GM23338 (cell line): Measurements from ENCODE around the gene SH3RF3. TPM values are rescaled to one million over a fixed set of nuclear protein-coding genes. Genes with fewer than 3 reads are reported as not detected.

Experiments used
- ATAC-seq: fragments of 200-7000 bp; cut with Tn5 transposase; 3 replicates; pipeline ENCODE4 v1.9.1; 2020
- DNase-seq: peaks from one replicate; pipeline ENCODE4 v3.0.0-alpha.2; 2015; ENCODE audit warnings: low spot score
- H2AFZ ChIP-seq: fragments of 200-600 bp; sonication (generic); 2 replicates; pipeline ENCODE4 v1.8.0; 2016; ENCODE audit warnings: antibody characterized with exemption, mild to moderate bottlenecking, moderate library complexity
- H3F3A ChIP-seq: fragments of 200-600 bp; sonication (generic); replicated peaks from 2 replicates; pipeline ENCODE4 v1.8.0; 2017; ENCODE audit warnings: antibody characterized with exemption, mixed run types, low read depth
- H3K27ac ChIP-seq: fragments of 200-600 bp; sonication (generic); 2 replicates; pipeline ENCODE4 v1.6.1; 2016; ENCODE audit warnings: low read depth
- H3K27me3 ChIP-seq: fragments of 200-600 bp; sonication (generic); 2 replicates; pipeline ENCODE4 v1.8.0; 2016; ENCODE audit warnings: mild to moderate bottlenecking, mixed run types, moderate library complexity; ENCODE audit not compliant: insufficient read depth
- H3K36me3 ChIP-seq: fragments of 200-600 bp; sonication (generic); 2 replicates; pipeline ENCODE4 v1.8.0; 2016; ENCODE audit warnings: mild to moderate bottlenecking; ENCODE audit not compliant: insufficient read depth
- H3K4me1 ChIP-seq: fragments of 200-600 bp; sonication (generic); 2 replicates; pipeline ENCODE4 v1.8.0; 2016; ENCODE audit warnings: mild to moderate bottlenecking, moderate library complexity; ENCODE audit not compliant: insufficient read depth
- H3K4me2 ChIP-seq: fragments of 200-600 bp; sonication (generic); 2 replicates; pipeline ENCODE4 v1.7.1; 2017; ENCODE audit warnings: mixed run types
- H3K4me3 ChIP-seq: fragments of 200-600 bp; sonication (generic); 2 replicates; pipeline ENCODE4 v1.6.1; 2016; ENCODE audit warnings: mixed run types
- H3K79me2 ChIP-seq: fragments of 200-600 bp; sonication (generic); replicated peaks from 2 replicates; pipeline ENCODE4 v1.8.0; 2017; ENCODE audit warnings: mild to moderate bottlenecking; ENCODE audit not compliant: insufficient read depth
- H3K9me2 ChIP-seq: fragments of 200-600 bp; sonication (generic); 2 replicates; pipeline ENCODE4 v1.8.0; 2017; ENCODE audit not compliant: insufficient read depth
- H4K20me1 ChIP-seq: fragments of 200-600 bp; sonication (generic); replicated peaks from 2 replicates; pipeline ENCODE4 v1.8.0; 2017; ENCODE audit warnings: mild to moderate bottlenecking; ENCODE audit not compliant: insufficient read depth
- H3K27ac Mint-ChIP-seq: 2 replicates; pipeline ENCODE4 v1.8.0; 2020; ENCODE audit warnings: inconsistent platforms, mild to moderate bottlenecking, moderate library complexity, mixed read lengths
- H3K27me3 Mint-ChIP-seq: 3 replicates; pipeline ENCODE4 v1.8.0; 2022; ENCODE audit warnings: low read depth, mild to moderate bottlenecking, moderate library complexity, mixed read lengths, inconsistent platforms; ENCODE audit not compliant: insufficient read depth, poor library complexity
- H3K36me3 Mint-ChIP-seq: 3 replicates; pipeline ENCODE4 v1.8.0; 2021; ENCODE audit warnings: low read depth, mild to moderate bottlenecking, inconsistent platforms, moderate library complexity, mixed read lengths
- H3K4me1 Mint-ChIP-seq: 3 replicates; pipeline ENCODE4 v1.8.0; 2020; ENCODE audit warnings: mild to moderate bottlenecking, inconsistent platforms, mixed read lengths
- H3K4me3 Mint-ChIP-seq: 3 replicates; pipeline ENCODE4 v1.8.0; 2021; ENCODE audit warnings: moderate library complexity, mild to moderate bottlenecking, inconsistent platforms, mixed read lengths
- H3K9me3 Mint-ChIP-seq: 3 replicates; pipeline ENCODE4 v1.8.0; 2020; ENCODE audit warnings: moderate library complexity, mild to moderate bottlenecking, inconsistent platforms, mixed read lengths
- CREB1 ChIP-seq: fragments of 250-450 bp; sonication (Bioruptor Pico); IDR thresholded peaks from 2 replicates; pipeline ENCODE4 v1.5.0; 2020; ENCODE audit warnings: low read depth, mild to moderate bottlenecking, moderate library complexity
- CTCF ChIP-seq, 2 experiments: fragments of 200-600 bp in 1 of 2; sonication (generic) in 1 of 2; conservative IDR thresholded peaks; 2 replicates each; pipeline versions ENCODE4 v1.5.1 to v1.6.1; 2016 to 2017; ENCODE audit warnings: antibody characterized with exemption in 2 of 2, low read depth in 2 of 2, mild to moderate bottlenecking in 2 of 2, moderate library complexity in 1 of 2
- EZH2 ChIP-seq: fragments of 200-600 bp; sonication (generic); IDR thresholded peaks from one replicate; pipeline ENCODE4 v1.8.0; 2017; ENCODE audit warnings: antibody characterized with exemption, mild to moderate bottlenecking, low read depth; ENCODE audit not compliant: unreplicated experiment
- EZH2phosphoT487 ChIP-seq: fragments of 200-600 bp; sonication (generic); IDR thresholded peaks from one replicate; pipeline ENCODE4 v1.8.1; 2018; ENCODE audit warnings: antibody characterized with exemption; ENCODE audit not compliant: unreplicated experiment
- JUNB ChIP-seq: IDR thresholded peaks from one replicate; pipeline ENCODE4 v1.6.1; 2016; ENCODE audit warnings: antibody characterized with exemption; ENCODE audit not compliant: unreplicated experiment
- NANOG ChIP-seq: IDR thresholded peaks from 2 replicates; pipeline ENCODE4 v1.6.1; 2016; ENCODE audit warnings: antibody characterized with exemption, borderline replicate concordance
- POLR2AphosphoS5 ChIP-seq: IDR thresholded peaks from 2 replicates; pipeline ENCODE4 v1.6.1; 2016; ENCODE audit warnings: antibody characterized with exemption, low read depth
- REST ChIP-seq: IDR thresholded peaks from one replicate; pipeline ENCODE4 v1.6.1; 2018; ENCODE audit warnings: antibody characterized with exemption; ENCODE audit not compliant: unreplicated experiment
- STAT1 ChIP-seq: IDR thresholded peaks from one replicate; pipeline ENCODE4 v1.6.1; 2016; ENCODE audit warnings: antibody characterized with exemption; ENCODE audit not compliant: unreplicated experiment
- ZNF114 ChIP-seq: fragments of 250-450 bp; sonication (Bioruptor Pico); IDR thresholded peaks from 2 replicates; pipeline ENCODE4 v1.5.0; 2020; ENCODE audit warnings: mild to moderate bottlenecking, moderate library complexity
- ZNF331 ChIP-seq: fragments of 250-450 bp; sonication (Bioruptor Pico); IDR thresholded peaks from 2 replicates; pipeline ENCODE4 v1.5.0; 2020; ENCODE audit warnings: low read depth, mild to moderate bottlenecking, moderate library complexity
- polyA plus RNA-seq: library from polyadenylated mRNA; unstranded; fragments of >200 nt; fragmentation: Nextera tagmentation; extraction: Ambion mirVana; gene quantifications from 2 replicates; pipeline ENCODE4 v1.2.1, GENCODE V29; 2016
- total RNA-seq: library from RNA; depleted of rRNA; stranded (reverse); fragments of >200 nt; shearing (Covaris generic); gene quantifications from 2 replicates; pipeline ENCODE4 v1.2.3, GENCODE V29; 2014
- TF ChIP-seq, protein P1 (sequence below): fragments of 250-450 bp; sonication (Bioruptor Pico); IDR thresholded peaks from 2 replicates; pipeline ENCODE4 v1.5.0; 2020; ENCODE audit warnings: mild to moderate bottlenecking, moderate library complexity
- TF ChIP-seq, protein P2 (sequence below): IDR thresholded peaks from 2 replicates; pipeline ENCODE4 v1.6.1; 2016; ENCODE audit warnings: antibody characterized with exemption

The SH3RF3 gene
- total and polyA plus RNA-seq, 2 experiments from 2014 or later, result 0.11 to 0.63 TPM

DNA sequence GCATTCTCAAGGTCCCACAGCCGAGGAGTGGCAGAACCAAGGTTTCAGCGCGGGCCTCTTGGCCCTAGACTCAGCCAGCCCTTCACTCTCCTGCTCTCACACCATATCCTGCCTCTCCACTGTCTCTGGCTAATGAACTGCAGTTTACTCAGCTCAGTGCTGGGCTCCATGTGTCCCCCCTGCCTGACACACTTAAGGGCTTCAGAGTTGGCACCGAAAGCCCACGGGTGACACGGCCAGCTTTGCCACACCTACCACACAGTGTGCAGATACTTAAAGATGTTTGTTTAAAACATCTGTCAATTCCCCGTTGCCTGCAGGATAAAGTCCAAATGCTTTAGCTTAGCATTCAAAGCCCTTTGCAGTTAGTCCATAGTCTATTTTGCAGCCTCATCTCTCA is 243.6 kb downstream of the SH3RF3 start:
- no peak overlapping the region for H3K27ac Mint-ChIP-seq
- peaks cover 7% of the 10 kb centered on the region for H3K27me3 Mint-ChIP-seq
- H3K9me2 ChIP-seq, result no peaks in the 10 kb centered on the region
- no peaks in the 10 kb centered on the region for H3F3A ChIP-seq
- no peaks in the 10 kb centered on the region for H4K20me1 ChIP-seq
- H3K79me2 ChIP-seq, result no peaks in the 10 kb centered on the region
- H3K27ac ChIP-seq, result no peak overlapping the region
- ATAC-seq (no peak), DNase-seq (no peak)
- no peaks in the 10 kb centered on the region; the same call in 2 of the 3 replicates for H3K4me1 Mint-ChIP-seq
- no peak overlapping the region for H2AFZ ChIP-seq
- H3K27me3 ChIP-seq, result no peaks in the 10 kb centered on the region
- H3K4me1 ChIP-seq, result no peaks in the 10 kb centered on the region
- H3K4me3 Mint-ChIP-seq, result no peak overlapping the region
- H3K36me3 ChIP-seq, result no peaks in the 10 kb centered on the region
- H3K36me3 Mint-ChIP-seq, result no peaks in the 10 kb centered on the region; the same call in 2 of the 3 replicates
- H3K4me2 ChIP-seq, result no peak overlapping the region
- H3K9me3 Mint-ChIP-seq, result no peaks in the 10 kb centered on the region
- no peak overlapping the region for H3K4me3 ChIP-seq
- TF ChIP-seq JUNB (no peak), STAT1 (no peak), EZH2phosphoT487 (no peak), POLR2AphosphoS5 (no peak), ZNF114 (CRISPR knock-in tag) (no peak), EZH2 (no peak), ZNF331 (CRISPR knock-in tag) (no peak), NANOG (no peak), REST (no peak), CTCF (conservative IDR thresholded peaks at IDR 0.05; ENCODE audit: low read depth in 2 of 2) (no peak), CREB1 (CRISPR knock-in tag) (no peak)
- TF ChIP-seq, protein P1, sequence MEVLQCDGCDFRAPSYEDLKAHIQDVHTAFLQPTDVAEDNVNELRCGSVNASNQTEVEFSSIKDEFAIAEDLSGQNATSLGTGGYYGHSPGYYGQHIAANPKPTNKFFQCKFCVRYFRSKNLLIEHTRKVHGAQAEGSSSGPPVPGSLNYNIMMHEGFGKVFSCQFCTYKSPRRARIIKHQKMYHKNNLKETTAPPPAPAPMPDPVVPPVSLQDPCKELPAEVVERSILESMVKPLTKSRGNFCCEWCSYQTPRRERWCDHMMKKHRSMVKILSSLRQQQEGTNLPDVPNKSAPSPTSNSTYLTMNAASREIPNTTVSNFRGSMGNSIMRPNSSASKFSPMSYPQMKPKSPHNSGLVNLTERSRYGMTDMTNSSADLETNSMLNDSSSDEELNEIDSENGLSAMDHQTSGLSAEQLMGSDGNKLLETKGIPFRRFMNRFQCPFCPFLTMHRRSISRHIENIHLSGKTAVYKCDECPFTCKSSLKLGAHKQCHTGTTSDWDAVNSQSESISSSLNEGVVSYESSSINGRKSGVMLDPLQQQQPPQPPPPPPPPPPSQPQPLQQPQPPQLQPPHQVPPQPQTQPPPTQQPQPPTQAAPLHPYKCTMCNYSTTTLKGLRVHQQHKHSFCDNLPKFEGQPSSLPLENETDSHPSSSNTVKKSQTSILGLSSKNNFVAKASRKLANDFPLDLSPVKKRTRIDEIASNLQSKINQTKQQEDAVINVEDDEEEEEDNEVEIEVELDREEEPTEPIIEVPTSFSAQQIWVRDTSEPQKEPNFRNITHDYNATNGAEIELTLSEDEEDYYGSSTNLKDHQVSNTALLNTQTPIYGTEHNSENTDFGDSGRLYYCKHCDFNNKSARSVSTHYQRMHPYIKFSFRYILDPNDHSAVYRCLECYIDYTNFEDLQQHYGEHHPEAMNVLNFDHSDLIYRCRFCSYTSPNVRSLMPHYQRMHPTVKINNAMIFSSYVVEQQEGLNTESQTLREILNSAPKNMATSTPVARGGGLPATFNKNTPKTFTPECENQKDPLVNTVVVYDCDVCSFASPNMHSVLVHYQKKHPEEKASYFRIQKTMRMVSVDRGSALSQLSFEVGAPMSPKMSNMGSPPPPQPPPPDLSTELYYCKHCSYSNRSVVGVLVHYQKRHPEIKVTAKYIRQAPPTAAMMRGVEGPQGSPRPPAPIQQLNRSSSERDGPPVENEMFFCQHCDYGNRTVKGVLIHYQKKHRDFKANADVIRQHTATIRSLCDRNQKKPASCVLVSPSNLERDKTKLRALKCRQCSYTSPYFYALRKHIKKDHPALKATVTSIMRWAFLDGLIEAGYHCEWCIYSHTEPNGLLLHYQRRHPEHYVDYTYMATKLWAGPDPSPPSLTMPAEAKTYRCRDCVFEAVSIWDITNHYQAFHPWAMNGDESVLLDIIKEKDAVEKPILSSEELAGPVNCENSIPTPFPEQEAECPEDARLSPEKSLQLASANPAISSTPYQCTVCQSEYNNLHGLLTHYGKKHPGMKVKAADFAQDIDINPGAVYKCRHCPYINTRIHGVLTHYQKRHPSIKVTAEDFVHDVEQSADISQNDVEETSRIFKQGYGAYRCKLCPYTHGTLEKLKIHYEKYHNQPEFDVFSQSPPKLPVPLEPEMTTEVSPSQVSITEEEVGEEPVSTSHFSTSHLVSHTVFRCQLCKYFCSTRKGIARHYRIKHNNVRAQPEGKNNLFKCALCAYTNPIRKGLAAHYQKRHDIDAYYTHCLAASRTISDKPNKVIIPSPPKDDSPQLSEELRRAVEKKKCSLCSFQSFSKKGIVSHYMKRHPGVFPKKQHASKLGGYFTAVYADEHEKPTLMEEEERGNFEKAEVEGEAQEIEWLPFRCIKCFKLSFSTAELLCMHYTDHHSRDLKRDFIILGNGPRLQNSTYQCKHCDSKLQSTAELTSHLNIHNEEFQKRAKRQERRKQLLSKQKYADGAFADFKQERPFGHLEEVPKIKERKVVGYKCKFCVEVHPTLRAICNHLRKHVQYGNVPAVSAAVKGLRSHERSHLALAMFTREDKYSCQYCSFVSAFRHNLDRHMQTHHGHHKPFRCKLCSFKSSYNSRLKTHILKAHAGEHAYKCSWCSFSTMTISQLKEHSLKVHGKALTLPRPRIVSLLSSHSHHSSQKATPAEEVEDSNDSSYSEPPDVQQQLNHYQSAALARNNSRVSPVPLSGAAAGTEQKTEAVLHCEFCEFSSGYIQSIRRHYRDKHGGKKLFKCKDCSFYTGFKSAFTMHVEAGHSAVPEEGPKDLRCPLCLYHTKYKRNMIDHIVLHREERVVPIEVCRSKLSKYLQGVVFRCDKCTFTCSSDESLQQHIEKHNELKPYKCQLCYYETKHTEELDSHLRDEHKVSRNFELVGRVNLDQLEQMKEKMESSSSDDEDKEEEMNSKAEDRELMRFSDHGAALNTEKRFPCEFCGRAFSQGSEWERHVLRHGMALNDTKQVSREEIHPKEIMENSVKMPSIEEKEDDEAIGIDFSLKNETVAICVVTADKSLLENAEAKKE, result no peak
- TF ChIP-seq, protein P2, sequence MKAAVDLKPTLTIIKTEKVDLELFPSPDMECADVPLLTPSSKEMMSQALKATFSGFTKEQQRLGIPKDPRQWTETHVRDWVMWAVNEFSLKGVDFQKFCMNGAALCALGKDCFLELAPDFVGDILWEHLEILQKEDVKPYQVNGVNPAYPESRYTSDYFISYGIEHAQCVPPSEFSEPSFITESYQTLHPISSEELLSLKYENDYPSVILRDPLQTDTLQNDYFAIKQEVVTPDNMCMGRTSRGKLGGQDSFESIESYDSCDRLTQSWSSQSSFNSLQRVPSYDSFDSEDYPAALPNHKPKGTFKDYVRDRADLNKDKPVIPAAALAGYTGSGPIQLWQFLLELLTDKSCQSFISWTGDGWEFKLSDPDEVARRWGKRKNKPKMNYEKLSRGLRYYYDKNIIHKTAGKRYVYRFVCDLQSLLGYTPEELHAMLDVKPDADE, result no peak
